Hepatocyte (in vitro differentiated cells): ENCODE measurements around the gene DBP.

ENCODE experiments used
- CTCF ChIP-seq: fragments of 200-600 bp; sonication (generic); IDR thresholded peaks from 2 replicates; pipeline ENCODE4 v1.5.1; 2016; ENCODE audit warnings: antibody characterized with exemption, mild to moderate bottlenecking; ENCODE audit not compliant: poor library complexity
- EZH2phosphoT487 ChIP-seq: fragments of 200-600 bp; sonication (generic); IDR thresholded peaks from one replicate; pipeline ENCODE4 v1.6.1; 2018; ENCODE audit warnings: antibody characterized with exemption, mild to moderate bottlenecking, low read depth, moderate library complexity; ENCODE audit not compliant: unreplicated experiment, severe bottlenecking

GRCh38 chr19:48658483-48658882 lies 21.3 kb upstream of the DBP start:
- TF ChIP-seq CTCF (no peak), EZH2phosphoT487 (no peak)
